Mesenchymal stem cell (in vitro differentiated cells and primary cell): ENCODE results near the gene PLSCR4.

Source experiments
- DNase-seq: peaks from one replicate; pipeline ENCODE4 v3.0.0-alpha.2; 2013
- H2AFZ ChIP-seq: one replicate; pipeline ENCODE4 v1.6.1; 2013; ENCODE audit warnings: low read depth, mild to moderate bottlenecking, control low read depth, inconsistent platforms, low read length, moderate library complexity
- H2AK5ac ChIP-seq: 2 replicates; pipeline ENCODE4 v1.6.1; 2013; ENCODE audit warnings: low read length, moderate library complexity, mild to moderate bottlenecking, inconsistent platforms; ENCODE audit not compliant: severe bottlenecking
- H2BK120ac ChIP-seq: one replicate; pipeline ENCODE4 v1.6.1; 2013; ENCODE audit warnings: low read depth, mild to moderate bottlenecking, inconsistent platforms, low read length, moderate library complexity
- H2BK12ac ChIP-seq, 2 experiments: one replicate each; pipeline ENCODE4 v1.6.1; 2013; ENCODE audit warnings: inconsistent platforms in 2 of 2, low read length in 2 of 2, mild to moderate bottlenecking in 2 of 2, moderate library complexity in 2 of 2, control low read depth in 1 of 2
- H2BK15ac ChIP-seq: one replicate; pipeline ENCODE4 v1.6.1; 2013; ENCODE audit warnings: mild to moderate bottlenecking, low read depth, inconsistent platforms; ENCODE audit not compliant: poor library complexity, severe bottlenecking
- H2BK5ac ChIP-seq: 2 replicates; pipeline ENCODE4 v1.6.1; 2013; ENCODE audit warnings: low read depth, mild to moderate bottlenecking, low read length, control low read depth, inconsistent platforms; ENCODE audit not compliant: poor library complexity, severe bottlenecking
- H3K14ac ChIP-seq, 2 experiments: one replicate each; pipeline ENCODE4 v1.6.1; 2013; ENCODE audit warnings: inconsistent platforms in 2 of 2, low read length in 2 of 2, control low read depth in 1 of 2, mild to moderate bottlenecking in 1 of 2, moderate library complexity in 1 of 2
- H3K18ac ChIP-seq, 2 experiments: one replicate each; pipeline ENCODE4 v1.6.1; 2013; ENCODE audit warnings: inconsistent platforms in 2 of 2, low read length in 2 of 2, control low read depth in 1 of 2, low read depth in 1 of 2, mild to moderate bottlenecking in 1 of 2
- H3K23ac ChIP-seq, 2 experiments: one replicate each; pipeline ENCODE4 v1.6.1; 2013; ENCODE audit warnings: inconsistent platforms in 2 of 2, low read length in 2 of 2, mild to moderate bottlenecking in 2 of 2, moderate library complexity in 2 of 2, control low read depth in 1 of 2
- H3K27ac ChIP-seq: 2 replicates; pipeline ENCODE4 v1.5.1; 2013; ENCODE audit warnings: mild to moderate bottlenecking, moderate library complexity, low read length, control low read depth, inconsistent platforms; ENCODE audit not compliant: poor library complexity, severe bottlenecking
- H3K27me3 ChIP-seq, 2 experiments: 2 replicates each; pipeline versions ENCODE4 v1.6.1 to v1.7.0; 2013; ENCODE audit warnings: low read length in 2 of 2, mild to moderate bottlenecking in 2 of 2, moderate library complexity in 2 of 2, control low read depth in 1 of 2, inconsistent platforms in 1 of 2; ENCODE audit not compliant: control insufficient read depth in 1 of 2, insufficient read depth in 1 of 2
- H3K36me3 ChIP-seq, 2 experiments: 2 replicates each; pipeline versions ENCODE4 v1.6.1 to v1.7.0; 2013; ENCODE audit warnings: low read length in 2 of 2, control low read depth in 1 of 2, inconsistent platforms in 1 of 2, low read depth in 1 of 2, mild to moderate bottlenecking in 1 of 2; ENCODE audit not compliant: insufficient read depth in 2 of 2, control insufficient read depth in 1 of 2
- H3K4ac ChIP-seq, 2 experiments: one replicate each; pipeline ENCODE4 v1.6.1; 2013; ENCODE audit warnings: inconsistent platforms in 2 of 2, low read length in 2 of 2, mild to moderate bottlenecking in 2 of 2, moderate library complexity in 2 of 2, control low read depth in 1 of 2, low read depth in 1 of 2
- H3K4me1 ChIP-seq: 2 replicates; pipeline ENCODE4 v1.6.1; 2013; ENCODE audit warnings: low read depth, low read length, control low read depth; ENCODE audit not compliant: control insufficient read depth, insufficient read depth
- H3K4me2 ChIP-seq: 2 replicates; pipeline ENCODE4 v1.6.1; 2013; ENCODE audit warnings: low read length, mild to moderate bottlenecking, inconsistent platforms; ENCODE audit not compliant: poor library complexity, severe bottlenecking
- H3K4me3 ChIP-seq, 2 experiments: 2 replicates each; pipeline versions ENCODE4 v1.5.1 to v1.7.0; 2013; ENCODE audit warnings: low read length in 2 of 2, mild to moderate bottlenecking in 2 of 2, control low read depth in 1 of 2, low read depth in 1 of 2; ENCODE audit not compliant: insufficient read depth in 1 of 2
- H3K79me1 ChIP-seq: replicated peaks from 2 replicates; pipeline ENCODE4 v1.6.1; 2013; ENCODE audit warnings: mild to moderate bottlenecking, control low read depth, low read length, inconsistent platforms; ENCODE audit not compliant: poor library complexity, severe bottlenecking
- H3K9ac ChIP-seq: 2 replicates; pipeline ENCODE4 v1.7.0; 2013; ENCODE audit warnings: mild to moderate bottlenecking, low read length, moderate library complexity
- H3K9me3 ChIP-seq: 2 replicates; pipeline ENCODE4 v1.7.0; 2013; ENCODE audit warnings: mild to moderate bottlenecking, low read length; ENCODE audit not compliant: control insufficient read depth
- H4K8ac ChIP-seq: one replicate; pipeline ENCODE4 v1.6.1; 2013; ENCODE audit warnings: inconsistent platforms, mild to moderate bottlenecking, low read length, moderate library complexity
- H4K91ac ChIP-seq: one replicate; pipeline ENCODE4 v1.6.1; 2013; ENCODE audit warnings: mild to moderate bottlenecking, low read length, inconsistent platforms
- WGBS: methylation state at CpG from one replicate; pipeline ENCODE4 v1.1.7; 2013; ENCODE audit warnings: mixed read lengths; 5-methylcytosine and 5-hydroxymethylcytosine counted together

PLSCR4 gene

GRCh38 chr3:146275476-146275875, 24.6 kb upstream of the PLSCR4 start:
- no peak overlapping the region for H3K18ac ChIP-seq
- H3K4ac ChIP-seq = no peak overlapping the region
- H2AFZ ChIP-seq = no peak overlapping the region
- H2BK12ac ChIP-seq = no peak overlapping the region
- no peak overlapping the region for H4K91ac ChIP-seq
- H3K4me3 ChIP-seq = no peak overlapping the region
- no peak overlapping the region for H2BK15ac ChIP-seq
- no peak overlapping the region for H3K14ac ChIP-seq
- H3K4me2 ChIP-seq = no peak overlapping the region
- DNase-seq = no peak
- 97% methylated on average over 3 of the region's 3 CpGs for WGBS
- H3K4me1 ChIP-seq = no peaks in the 10 kb centered on the region
- no peaks in the 10 kb centered on the region for H3K9me3 ChIP-seq
- H3K36me3 ChIP-seq = no peaks in the 10 kb centered on the region
- H2BK120ac ChIP-seq = no peak overlapping the region
- no peak overlapping the region for H4K8ac ChIP-seq
- no peaks in the 10 kb centered on the region for H3K27me3 ChIP-seq
- no peak overlapping the region for H2AK5ac ChIP-seq
- H3K9ac ChIP-seq = peak overlapping the region; percentile 58
- H3K27ac ChIP-seq = no peak overlapping the region
- no peak overlapping the region for H3K23ac ChIP-seq
- no peak overlapping the region for H2BK5ac ChIP-seq
- no peaks in the 10 kb centered on the region for H3K79me1 ChIP-seq

- Histone ChIP-seq H3K36me3 (no peaks in the 10 kb centered on the region), H2AFZ (no peak overlapping the region), H3K4ac (no peak overlapping the region), H3K27ac (no peak overlapping the region), H2AK5ac (no peak overlapping the region), H4K8ac (no peak overlapping the region), H3K4me2 (no peak overlapping the region), H3K79me1 (no peaks in the 10 kb centered on the region), H2BK15ac (no peak overlapping the region), H3K4me3 (no peak overlapping the region), H2BK120ac (no peak overlapping the region), H3K27me3 (no peaks in the 10 kb centered on the region), H4K91ac (no peak overlapping the region), H3K14ac (no peak overlapping the region), H3K4me1 (no peaks in the 10 kb centered on the region), H3K9ac (peak overlapping the region; percentile 58), H3K18ac (no peak overlapping the region), H2BK12ac (no peak overlapping the region), H3K23ac (no peak overlapping the region), H3K9me3 (no peaks in the 10 kb centered on the region), H2BK5ac (no peak overlapping the region)
- peak; percentile 56 for DNase-seq
- 50% methylated on average over 1 of the region's 1 CpG for WGBS
These were observed 23.9 kb upstream of the PLSCR4 start for GRCh38 chr3:146274833-146275232.

GRCh38 chr3:146273721-146274407, 23.0 kb upstream of the PLSCR4 start:
- no peaks in the 10 kb centered on the region for H3K9me3 ChIP-seq
- 88% methylated on average over 3 of the region's 6 CpGs for WGBS
- H4K8ac ChIP-seq = no peak overlapping the region
- H3K4ac ChIP-seq = no peak overlapping the region
- no peak overlapping the region for H3K4me2 ChIP-seq
- no peak overlapping the region for H3K14ac ChIP-seq
- no peaks in the 10 kb centered on the region for H3K79me1 ChIP-seq
- no peak for DNase-seq
- no peak overlapping the region for H3K18ac ChIP-seq
- no peak overlapping the region for H3K4me3 ChIP-seq
- no peak overlapping the region for H2BK120ac ChIP-seq
- H2BK15ac ChIP-seq = no peak overlapping the region
- no peak overlapping the region for H2BK12ac ChIP-seq
- H3K27ac ChIP-seq = no peak overlapping the region
- no peaks in the 10 kb centered on the region for H3K4me1 ChIP-seq
- no peak overlapping the region for H2AFZ ChIP-seq
- no peak overlapping the region for H2AK5ac ChIP-seq
- no peaks in the 10 kb centered on the region for H3K27me3 ChIP-seq
- no peak overlapping the region for H4K91ac ChIP-seq
- no peak overlapping the region for H3K23ac ChIP-seq
- H3K36me3 ChIP-seq = no peaks in the 10 kb centered on the region
- no peak overlapping the region for H2BK5ac ChIP-seq
- no peak overlapping the region for H3K9ac ChIP-seq

GRCh38 chr3:146271180-146271579, 20.3 kb upstream of the PLSCR4 start:
- H3K4me2 ChIP-seq = no peak overlapping the region
- no peak overlapping the region for H3K4me3 ChIP-seq
- H3K27ac ChIP-seq = no peak overlapping the region
- no peak overlapping the region for H3K9ac ChIP-seq
- H3K27me3 ChIP-seq = no peaks in the 10 kb centered on the region
- H3K4ac ChIP-seq = no peak overlapping the region
- no peak overlapping the region for H4K8ac ChIP-seq
- H3K18ac ChIP-seq = no peak overlapping the region
- no peak overlapping the region for H2BK15ac ChIP-seq
- H2BK12ac ChIP-seq = no peak overlapping the region
- H2BK5ac ChIP-seq = no peak overlapping the region
- H3K9me3 ChIP-seq = no peaks in the 10 kb centered on the region
- H3K23ac ChIP-seq = no peak overlapping the region
- H3K14ac ChIP-seq = no peak overlapping the region
- H4K91ac ChIP-seq = no peak overlapping the region
- no peaks in the 10 kb centered on the region for H3K36me3 ChIP-seq
- H3K79me1 ChIP-seq = no peaks in the 10 kb centered on the region
- H2AFZ ChIP-seq = no peak overlapping the region
- no peak overlapping the region for H2BK120ac ChIP-seq
- no peak for DNase-seq
- H2AK5ac ChIP-seq = no peak overlapping the region
- H3K4me1 ChIP-seq = no peaks in the 10 kb centered on the region
